SK-N-MC (cell line): ENCODE results near the gene SHISA2.

Source experiments
- EZH2 ChIP-seq: fragments of 200-600 bp; sonication (generic); IDR thresholded peaks from one replicate; pipeline ENCODE4 v1.6.1; 2017; ENCODE audit warnings: antibody characterized with exemption
- POLR2AphosphoS5 ChIP-seq: IDR thresholded peaks from 2 replicates; pipeline ENCODE4 v1.6.1; 2012; ENCODE audit warnings: mild to moderate bottlenecking, low read depth, low read length, borderline replicate concordance

DNA sequence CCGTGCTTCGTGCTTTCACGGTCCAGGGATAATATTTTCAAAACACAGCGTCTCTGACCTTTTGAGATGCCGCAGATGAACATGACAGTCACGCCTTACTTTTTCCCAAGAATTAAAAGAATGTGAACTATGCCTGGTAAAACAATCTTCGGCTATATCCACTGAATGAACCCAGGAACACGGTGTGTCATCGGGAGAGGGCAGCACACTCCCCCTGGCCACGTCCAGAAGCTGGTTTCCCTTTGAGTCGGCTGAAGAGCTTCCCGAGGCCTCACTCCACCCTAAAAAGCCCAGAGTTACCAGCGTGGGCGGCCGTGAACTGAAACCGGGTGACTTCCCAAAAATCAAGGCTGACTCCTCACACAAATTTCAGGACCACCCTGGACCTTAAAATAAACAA is 22.9 kb upstream of the SHISA2 start:
- TF ChIP-seq POLR2AphosphoS5 (no peak), EZH2 (no peak)
